Bronchial epithelial cell (primary cell): ENCODE results near the gene BOK. TPM values are rescaled to one million over a fixed set of nuclear protein-coding genes. Genes with fewer than 3 reads are reported as not detected.

Source experiments
- DNase-seq: peaks from one replicate; pipeline ENCODE4 v3.0.0-alpha.2; 2010; ENCODE audit warnings: low read depth
- FAIRE-seq: peaks from 2 replicates; lab custom pipeline; 2011; peaks lifted over from hg19 to GRCh38; lab: Jason Lieb, UNC
- H3K27me3 ChIP-seq: 2 replicates; pipeline ENCODE4 v1.5.1; 2011; ENCODE audit warnings: low read length; ENCODE audit not compliant: control insufficient read depth, insufficient read depth
- H3K36me3 ChIP-seq: 2 replicates; pipeline ENCODE4 v1.5.1; 2011; ENCODE audit warnings: low read length; ENCODE audit not compliant: control insufficient read depth, insufficient read depth
- H3K4me3 ChIP-seq: 2 replicates; pipeline ENCODE4 v1.5.1; 2011; ENCODE audit warnings: mild to moderate bottlenecking, low read depth, low read length, control low read depth
- total RNA-seq: library from RNA; depleted of rRNA; stranded (reverse); fragments of >200 nt; gene quantifications from 2 replicates; pipeline ENCODE4 v1.2.1, GENCODE V29; 2014
- TF ChIP-seq, protein P1 (sequence below): IDR thresholded peaks from 2 replicates; pipeline ENCODE4 v1.5.1; 2011; ENCODE audit warnings: mild to moderate bottlenecking, moderate library complexity, low read length, control low read depth, inconsistent platforms; ENCODE audit not compliant: insufficient read depth, severe bottlenecking

Gene BOK
- total RNA-seq, 1 donor from 2014 or later, result 19.5 TPM

- Histone ChIP-seq H3K36me3 (peaks cover 6% of the 10 kb centered on the region), H3K4me3 (no peak overlapping the region), H3K27me3 (no peaks in the 10 kb centered on the region)
- DNase-seq, result peak; percentile 42
- TF ChIP-seq, protein P1, sequence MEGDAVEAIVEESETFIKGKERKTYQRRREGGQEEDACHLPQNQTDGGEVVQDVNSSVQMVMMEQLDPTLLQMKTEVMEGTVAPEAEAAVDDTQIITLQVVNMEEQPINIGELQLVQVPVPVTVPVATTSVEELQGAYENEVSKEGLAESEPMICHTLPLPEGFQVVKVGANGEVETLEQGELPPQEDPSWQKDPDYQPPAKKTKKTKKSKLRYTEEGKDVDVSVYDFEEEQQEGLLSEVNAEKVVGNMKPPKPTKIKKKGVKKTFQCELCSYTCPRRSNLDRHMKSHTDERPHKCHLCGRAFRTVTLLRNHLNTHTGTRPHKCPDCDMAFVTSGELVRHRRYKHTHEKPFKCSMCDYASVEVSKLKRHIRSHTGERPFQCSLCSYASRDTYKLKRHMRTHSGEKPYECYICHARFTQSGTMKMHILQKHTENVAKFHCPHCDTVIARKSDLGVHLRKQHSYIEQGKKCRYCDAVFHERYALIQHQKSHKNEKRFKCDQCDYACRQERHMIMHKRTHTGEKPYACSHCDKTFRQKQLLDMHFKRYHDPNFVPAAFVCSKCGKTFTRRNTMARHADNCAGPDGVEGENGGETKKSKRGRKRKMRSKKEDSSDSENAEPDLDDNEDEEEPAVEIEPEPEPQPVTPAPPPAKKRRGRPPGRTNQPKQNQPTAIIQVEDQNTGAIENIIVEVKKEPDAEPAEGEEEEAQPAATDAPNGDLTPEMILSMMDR, result no peak
- FAIRE-seq, result peak; percentile 93
These were observed 61.8 kb downstream of the BOK start for GRCh38 chr2:241620419-241620769.

Other genes with a start within 250 kb of the BOK start
- gene HDLBP, start 243.1 kb upstream of the BOK start, total RNA-seq, result 768 and 805 TPM in 2 replicates
- gene SEPTIN2, start 242.8 kb upstream of the BOK start, total RNA-seq, result 181 and 202 TPM in 2 replicates
- 25.0 and 35.8 TPM in 2 replicates for gene FARP2, start 202.5 kb upstream of the BOK start, total RNA-seq
- 196 and 218 TPM in 2 replicates for gene STK25, start 50.2 kb upstream of the BOK start, total RNA-seq
- 50.2 and 54.8 TPM in 2 replicates for gene THAP4, start 78.4 kb downstream of the BOK start, total RNA-seq
- 51.3 and 66.6 TPM in 2 replicates for gene ATG4B, start 78.9 kb downstream of the BOK start, total RNA-seq
- gene DTYMK, start 128.1 kb downstream of the BOK start, total RNA-seq, result 10.6 and 21.1 TPM in 2 replicates
- gene ING5, start 143.3 kb downstream of the BOK start, total RNA-seq, result 19.7 and 27.1 TPM in 2 replicates
- 10.3 and 12.7 TPM in 2 replicates for gene D2HGDH, start 175.9 kb downstream of the BOK start, total RNA-seq
- not detected in 2 replicates for gene GAL3ST2, start 218.1 kb downstream of the BOK start, total RNA-seq